Epithelial cell of alveolus of lung (primary cell): ENCODE results near the gene STEAP3. TPM values are rescaled to one million over a fixed set of nuclear protein-coding genes. Genes with fewer than 3 reads are reported as not detected.

ENCODE experiments used
- total RNA-seq: library from RNA; depleted of rRNA; stranded (reverse); fragments of >200 nt; gene quantifications from 2 replicates; pipeline ENCODE4 v1.2.1, GENCODE V29; 2015

The STEAP3 gene
- total RNA-seq, result 10.0 and 39.8 TPM in 2 replicates

GRCh38 chr2:119223521-119224390 is at the start of gene STEAP3:
Gene STEAP3, plus strand, starts transcription at chr2:119223834. Its CDS starts 7,179 bp downstream, at chr2:119231013.

Other genes starting within 250 kb of the STEAP3 start
- not detected in 2 replicates for gene C1QL2, start 65.1 kb upstream of the STEAP3 start, total RNA-seq
- gene C2orf76, start 143.0 kb downstream of the STEAP3 start, total RNA-seq, result 6.3 and 11.6 TPM in 2 replicates
- 86.6 and 225 TPM in 2 replicates for gene DBI, start 143.1 kb downstream of the STEAP3 start, total RNA-seq
- gene TMEM37, start 208.0 kb downstream of the STEAP3 start, total RNA-seq, result 0.13 and 9.8 TPM in 2 replicates